ENCODE data around the gene CHEK2.
"Not testable (repeated sequence)": the region's sequence is repeated elsewhere in the genome, so short reads cannot be mapped to it uniquely, and the experiment has no call there.

Gene CHEK2

GRCh38 chr22:28706845-28707244 is 34.8 kb downstream of the CHEK2 start:
- no peak overlapping the region for H3K27ac ChIP-seq
- no peak for TF ChIP-seq ZFX (IDR thresholded peaks at IDR 0.05)
- TF ChIP-seq CTCF (conservative IDR thresholded peaks at IDR 0.05) = no peak

DNA sequence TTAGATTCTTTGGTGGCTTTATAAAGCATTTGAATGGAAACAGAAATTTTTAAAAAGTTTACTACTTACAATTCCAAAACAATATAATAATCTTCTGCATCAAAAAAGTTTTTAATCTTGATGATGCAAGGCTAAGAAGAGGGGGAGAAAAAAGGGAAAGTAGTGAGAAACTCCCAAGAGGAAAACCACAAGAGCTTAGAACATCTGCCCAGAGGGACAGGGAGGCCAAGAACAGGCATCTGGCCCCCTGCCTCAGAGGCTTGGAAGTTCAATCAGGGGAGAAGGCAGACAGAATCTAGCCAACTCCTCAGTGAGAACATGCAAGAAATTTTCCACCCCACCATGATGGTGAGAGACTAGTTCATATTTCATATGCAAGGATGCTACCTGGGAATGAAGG is 38.2 kb downstream of the CHEK2 start:
- no peak overlapping the region for H3K27ac ChIP-seq
- no peak for TF ChIP-seq CTCF (conservative IDR thresholded peaks at IDR 0.05)

DNA sequence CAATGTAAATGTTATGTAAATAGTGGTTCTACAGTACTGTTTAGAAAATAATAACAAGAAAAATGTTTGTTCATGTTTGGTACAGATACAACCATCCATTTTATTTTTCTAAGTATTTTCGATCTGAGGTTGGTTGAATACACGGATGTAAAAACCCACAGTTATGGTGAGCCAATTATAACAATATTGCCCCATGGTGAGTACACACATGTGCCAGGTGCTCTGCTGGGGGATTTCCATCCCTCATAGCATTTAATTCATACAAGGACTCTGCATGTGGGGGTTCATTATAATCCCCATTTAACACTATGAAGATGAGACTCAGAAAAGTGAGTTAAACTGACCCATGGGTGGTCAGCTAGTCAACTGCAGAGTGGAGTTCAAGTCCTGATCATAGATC is 38.7 kb downstream of the CHEK2 start:
- TF ChIP-seq CTCF (conservative IDR thresholded peaks at IDR 0.05) (no peak), ZFX (IDR thresholded peaks at IDR 0.05) (no peak)
- H3K27ac ChIP-seq = no peak overlapping the region

GRCh38 chr22:28693041-28693760 is 48.4 kb downstream of the CHEK2 start:
- H3K27ac ChIP-seq = not testable (repeated sequence)

DNA sequence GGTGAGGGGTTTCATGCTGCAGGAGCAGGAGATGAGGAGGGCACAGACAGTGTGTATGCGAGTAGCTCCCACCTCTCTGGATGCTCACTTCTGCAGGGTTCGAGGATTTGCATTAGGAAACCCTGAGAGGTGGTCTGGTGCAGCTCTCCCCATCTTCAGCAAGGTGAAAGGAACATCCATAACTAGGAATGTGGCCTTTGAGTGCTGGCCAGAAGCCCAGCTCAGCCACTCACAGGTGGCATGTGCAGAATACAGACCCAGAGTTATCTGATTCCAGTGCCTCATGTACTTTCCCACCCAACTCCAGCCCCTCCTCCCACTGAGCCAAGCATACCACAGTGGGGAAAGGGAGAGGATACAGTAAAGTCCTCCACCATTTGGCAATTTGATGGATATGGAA is 51.8 kb downstream of the CHEK2 start:
- H3K27ac ChIP-seq = not testable (repeated sequence)

- H3K27ac ChIP-seq = not testable (repeated sequence)
These were observed 58.7 kb downstream of the CHEK2 start for GRCh38 chr22:28682966-28683365.

DNA sequence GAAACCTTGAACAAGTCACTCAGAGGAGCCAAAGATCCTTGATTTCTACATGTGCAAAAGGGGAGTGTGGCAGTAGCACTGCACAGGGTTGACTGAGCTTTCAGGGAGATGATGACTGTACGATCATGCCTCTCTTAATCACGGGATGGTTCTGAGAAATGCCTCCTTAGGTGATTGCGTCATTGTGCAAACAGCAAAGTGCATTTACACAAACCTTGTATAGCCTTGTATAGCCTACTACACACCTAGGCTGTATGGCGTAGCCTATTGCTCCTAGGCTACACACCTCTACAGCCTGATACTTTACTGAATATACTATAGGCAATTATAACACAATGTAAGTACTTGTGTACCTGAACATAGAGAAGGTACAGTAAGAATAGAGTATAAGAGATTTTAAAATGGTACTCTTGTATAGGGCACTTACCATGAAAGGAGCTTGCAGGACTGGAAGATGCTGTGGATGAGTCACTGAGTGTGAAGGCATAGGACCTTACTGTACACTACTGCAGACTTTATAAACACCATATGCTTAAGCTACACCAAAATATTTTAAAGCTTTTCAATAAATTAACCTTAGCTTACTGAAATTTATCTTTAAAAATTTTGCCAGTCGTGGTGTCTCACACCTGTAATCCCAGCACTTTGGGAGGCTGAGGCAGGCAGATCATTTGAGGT is 60.7 kb downstream of the CHEK2 start:
- H3K27ac ChIP-seq = not testable (repeated sequence)

DNA sequence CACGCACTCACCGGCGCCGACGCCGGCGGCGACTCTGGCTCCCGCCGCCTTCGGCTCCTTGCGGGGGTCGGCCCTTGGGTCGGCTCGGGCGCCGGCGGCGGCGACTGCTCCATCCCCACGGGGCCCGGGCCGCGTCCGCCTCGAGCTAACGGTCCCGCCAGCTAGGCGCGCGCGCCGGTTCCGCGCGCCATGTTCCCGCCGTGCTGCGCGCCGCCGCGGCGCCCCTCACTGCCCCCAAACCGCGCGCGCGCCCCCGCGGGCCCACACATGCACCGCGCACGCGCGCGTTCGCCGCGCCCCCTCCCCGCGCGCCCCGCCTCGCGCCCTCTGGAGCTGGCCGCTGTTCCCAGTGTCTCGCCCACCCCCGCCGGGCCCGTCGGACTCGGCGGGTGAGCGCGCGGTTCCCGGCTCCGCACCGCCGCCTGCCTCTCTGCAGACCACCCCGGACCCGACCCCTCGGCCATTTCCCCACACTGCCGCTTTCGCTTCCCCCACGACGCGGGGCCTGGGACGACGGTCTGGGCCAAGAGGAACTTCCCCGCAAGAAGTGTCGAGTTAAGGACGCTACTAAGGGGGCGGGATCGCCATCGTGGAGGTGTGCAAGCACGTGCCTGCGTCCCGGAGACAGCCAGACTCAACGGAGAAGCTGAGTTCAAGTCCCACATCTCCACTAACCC is 61.9 kb downstream of the CHEK2 start, which contains the start of gene TTC28:
Gene TTC28, minus strand, starts transcription at position 230 of the 677 bp plus-strand sequence. Its CDS starts 117 bp downstream, at position 113.
- H3K27ac ChIP-seq = not testable (repeated sequence)

GRCh38 chr22:28678778-28679610 is 62.6 kb downstream of the CHEK2 start:
- not testable (repeated sequence) for H3K27ac ChIP-seq

DNA sequence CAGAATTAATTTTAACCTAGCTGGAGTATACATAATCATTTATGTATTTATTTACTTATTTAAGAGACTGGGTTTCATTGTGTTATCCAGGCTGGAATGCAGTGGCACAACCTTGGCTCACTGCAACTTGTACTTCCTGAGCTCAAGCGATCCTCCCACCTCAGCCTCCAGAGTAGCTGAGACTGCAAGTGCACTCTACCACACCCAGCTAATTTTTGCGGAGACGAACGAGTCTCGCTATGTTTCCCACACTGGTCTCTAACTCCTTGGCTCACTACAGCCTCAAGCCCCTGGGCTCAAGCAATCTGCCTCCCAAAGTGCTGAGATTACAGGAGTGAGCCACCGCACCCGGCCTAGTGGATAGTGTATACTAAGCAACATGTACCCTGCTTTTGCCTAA is 63.5 kb downstream of the CHEK2 start:
- not testable (repeated sequence) for H3K27ac ChIP-seq

DNA sequence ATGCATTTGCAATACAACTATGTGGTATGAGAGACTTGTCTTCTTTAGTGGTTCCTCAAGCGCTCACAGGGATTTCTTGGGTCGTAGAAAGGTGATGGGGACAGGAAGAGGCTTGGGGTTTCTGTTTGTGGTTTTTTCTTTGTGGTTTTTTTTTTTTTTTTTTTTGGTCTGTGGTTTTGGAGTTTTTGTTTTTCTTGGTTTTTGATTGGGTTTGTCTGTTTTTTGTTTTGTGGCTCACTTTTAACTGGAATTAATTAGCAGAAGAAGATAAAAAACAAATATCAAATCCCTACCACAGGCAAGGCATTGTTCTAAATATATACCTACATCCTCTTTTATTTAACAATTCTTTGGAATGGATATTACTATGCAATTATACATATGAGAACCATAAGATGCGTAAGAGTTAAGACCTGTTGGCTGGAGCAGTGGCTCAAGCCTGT is 67.5 kb downstream of the CHEK2 start:
- TF ChIP-seq CTCF (conservative IDR thresholded peaks at IDR 0.05) (no peak), ZFX (IDR thresholded peaks at IDR 0.05) (no peak)
- no peak overlapping the region for H3K27ac ChIP-seq

All from C4-2B (cell line).